Nephron (organoid): ENCODE data around the gene TDP1.
"Not testable (repeated sequence)": the region's sequence is repeated elsewhere in the genome, so short reads cannot be mapped to it uniquely, and the experiment has no call there.

ENCODE experiments used
- H3K27ac Mint-ChIP-seq, 3 experiments: 2 replicates each; pipeline ENCODE4 v1.8.0; 2020; ENCODE audit warnings: mixed read lengths in 3 of 3, mild to moderate bottlenecking in 2 of 3, moderate library complexity in 1 of 3
- H3K27me3 Mint-ChIP-seq: 2 replicates; pipeline ENCODE4 v1.8.0; 2021; ENCODE audit warnings: low read depth, mild to moderate bottlenecking, moderate library complexity, mixed read lengths
- H3K36me3 Mint-ChIP-seq: 2 replicates; pipeline ENCODE4 v1.8.0; 2020; ENCODE audit warnings: low read depth, mixed read lengths
- H3K4me1 Mint-ChIP-seq: 2 replicates; pipeline ENCODE4 v1.8.0; 2020; ENCODE audit warnings: mixed read lengths
- H3K4me3 Mint-ChIP-seq, 3 experiments: 2 replicates each; pipeline ENCODE4 v1.8.0; 2020; ENCODE audit warnings: mild to moderate bottlenecking in 3 of 3, mixed read lengths in 3 of 3, moderate library complexity in 2 of 3
- H3K9me3 Mint-ChIP-seq: 2 replicates; pipeline ENCODE4 v1.8.0; 2020; ENCODE audit warnings: mixed read lengths
- CTCF ChIP-seq, 3 experiments: fragments of 200-600 bp; sonication (generic); IDR thresholded peaks; one replicate each; pipeline ENCODE4 v1.5.0; 2021; ENCODE audit warnings: antibody characterized with exemption in 3 of 3; ENCODE audit not compliant: unreplicated experiment in 3 of 3

The TDP1 gene

DNA sequence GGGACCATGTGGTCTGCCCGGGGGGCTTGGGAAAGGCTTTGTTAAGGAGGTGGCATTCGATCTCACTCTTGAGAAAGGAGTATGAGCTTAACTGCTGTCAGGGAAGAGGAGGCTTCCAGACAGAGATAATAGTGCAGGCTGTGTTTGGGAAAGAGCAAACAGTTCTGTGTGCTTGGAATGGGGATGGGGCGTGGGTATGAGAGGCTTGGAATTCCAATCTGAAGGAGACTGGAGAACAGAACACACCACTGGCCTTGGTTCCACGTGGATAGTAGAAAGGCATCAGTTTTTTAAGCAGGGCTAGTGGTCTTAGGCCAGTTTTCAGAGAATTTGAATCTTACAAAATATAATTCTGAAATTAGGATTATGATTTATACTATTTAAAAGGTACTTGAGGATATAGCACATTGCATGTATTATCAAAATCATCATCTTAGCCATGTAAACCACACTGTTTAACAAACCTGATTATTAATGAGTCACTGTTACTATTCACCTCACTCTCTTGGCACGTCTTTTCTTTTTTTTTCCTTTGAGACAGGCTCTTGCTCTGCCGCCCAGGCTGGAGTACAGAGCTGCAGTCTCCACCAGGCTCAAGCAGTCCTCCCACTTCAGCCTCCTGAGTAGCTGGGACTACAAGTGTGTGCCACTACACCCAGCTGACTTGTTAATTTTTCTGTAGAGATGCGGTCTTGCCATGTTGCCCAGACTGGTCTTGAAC is 67.6 kb downstream of the TDP1 start:
- Mint-ChIP-seq H3K27ac (no peak overlapping the region), H3K4me3 (no peak overlapping the region), H3K4me1 (no peaks in the 10 kb centered on the region), H3K9me3 (no peaks in the 10 kb centered on the region), H3K36me3 (peaks cover 58% of the 10 kb centered on the region), H3K27me3 (no peaks in the 10 kb centered on the region)
- TF ChIP-seq CTCF (IDR thresholded peaks at IDR 0.05; ENCODE audit: unreplicated experiment in 3 of 3): no peak

- no peak overlapping the region for H3K27ac Mint-ChIP-seq
- no peaks in the 10 kb centered on the region for H3K4me1 Mint-ChIP-seq
- H3K27me3 Mint-ChIP-seq: no peaks in the 10 kb centered on the region
- H3K9me3 Mint-ChIP-seq: no peaks in the 10 kb centered on the region
- no peak overlapping the region for H3K4me3 Mint-ChIP-seq
- TF ChIP-seq CTCF (IDR thresholded peaks at IDR 0.05; ENCODE audit: unreplicated experiment in 3 of 3): no peak
- H3K36me3 Mint-ChIP-seq: peaks cover 56% of the 10 kb centered on the region
Measured at GRCh38 chr14:90024910-90025309, 69.2 kb downstream of the TDP1 start.

DNA sequence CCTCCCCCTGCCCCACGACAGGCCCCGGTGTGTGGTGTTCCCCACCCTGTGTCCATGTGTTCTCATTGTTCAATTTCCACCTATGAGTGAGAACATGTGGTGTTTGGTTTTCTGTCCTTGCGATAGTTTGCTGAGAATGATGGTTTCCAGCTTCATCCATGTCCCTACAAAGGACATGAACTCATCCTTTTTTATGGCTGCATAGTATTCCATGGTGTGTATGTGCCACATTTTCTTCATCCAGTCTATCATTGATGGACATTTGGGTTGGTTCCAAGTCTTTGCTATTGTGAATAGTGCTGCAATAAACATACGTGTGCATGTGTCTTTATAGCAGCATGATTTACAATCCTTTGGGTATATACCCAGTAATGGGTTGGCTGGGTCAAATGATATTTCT is 70.9 kb downstream of the TDP1 start:
- not testable (repeated sequence) for H3K27ac Mint-ChIP-seq, H3K4me1 Mint-ChIP-seq, H3K4me3 Mint-ChIP-seq, H3K27me3 Mint-ChIP-seq, H3K9me3 Mint-ChIP-seq
- H3K36me3 Mint-ChIP-seq: peaks cover 58% of the 10 kb centered on the region

DNA sequence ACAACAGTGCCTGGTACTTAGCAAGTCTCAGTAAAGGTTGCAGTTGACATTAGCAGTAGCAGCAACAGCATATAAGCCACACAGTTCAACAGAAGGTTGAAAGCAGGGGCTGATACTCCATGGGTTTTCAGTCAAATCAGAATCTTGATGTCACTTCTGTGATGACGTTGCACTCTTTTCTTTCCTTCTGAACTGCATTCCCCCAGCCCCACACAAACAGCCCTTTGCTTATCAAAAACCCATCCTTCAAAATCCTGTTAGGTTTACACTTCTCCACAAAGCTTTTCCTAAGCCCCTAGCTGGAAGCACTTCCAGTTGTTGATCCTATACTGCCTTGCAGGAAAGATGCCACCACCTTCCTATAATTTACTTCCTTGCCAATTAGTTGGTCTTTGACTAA is 72.1 kb downstream of the TDP1 start:
- no peaks in the 10 kb centered on the region for H3K9me3 Mint-ChIP-seq
- H3K36me3 Mint-ChIP-seq: peaks cover 60% of the 10 kb centered on the region
- H3K27ac Mint-ChIP-seq: no peak overlapping the region
- H3K4me3 Mint-ChIP-seq: no peak overlapping the region
- no peaks in the 10 kb centered on the region for H3K27me3 Mint-ChIP-seq
- no peak for TF ChIP-seq CTCF (IDR thresholded peaks at IDR 0.05; ENCODE audit: unreplicated experiment in 3 of 3)
- H3K4me1 Mint-ChIP-seq: no peaks in the 10 kb centered on the region

DNA sequence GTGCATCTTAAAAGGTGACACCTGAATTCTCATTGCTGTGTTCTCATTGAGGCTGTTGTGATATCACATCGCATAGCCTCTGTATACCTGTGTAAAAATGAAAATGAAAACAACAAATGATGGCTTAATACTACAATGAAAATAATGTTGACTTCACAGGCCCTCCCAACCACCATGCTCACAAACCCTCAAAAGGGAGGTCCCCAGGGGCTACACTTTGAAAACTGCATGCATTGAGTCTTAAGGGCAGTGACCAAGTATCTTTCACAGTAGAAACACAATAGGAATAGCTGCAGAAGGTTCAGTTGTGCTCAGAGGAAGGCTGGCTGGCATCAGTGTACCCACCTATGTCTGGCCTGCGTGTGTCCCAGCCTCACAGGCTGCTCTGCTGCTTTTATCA is 78.4 kb downstream of the TDP1 start:
- H3K36me3 Mint-ChIP-seq: peaks cover 71% of the 10 kb centered on the region
- H3K4me3 Mint-ChIP-seq: no peak overlapping the region
- no peak overlapping the region for H3K27ac Mint-ChIP-seq
- no peaks in the 10 kb centered on the region for H3K4me1 Mint-ChIP-seq
- no peaks in the 10 kb centered on the region for H3K9me3 Mint-ChIP-seq
- no peak for TF ChIP-seq CTCF (IDR thresholded peaks at IDR 0.05; ENCODE audit: unreplicated experiment in 3 of 3)
- no peaks in the 10 kb centered on the region for H3K27me3 Mint-ChIP-seq

- H3K27ac Mint-ChIP-seq: no peak overlapping the region
- no peaks in the 10 kb centered on the region for H3K9me3 Mint-ChIP-seq
- no peaks in the 10 kb centered on the region for H3K27me3 Mint-ChIP-seq
- no peaks in the 10 kb centered on the region for H3K4me1 Mint-ChIP-seq
- peaks cover 75% of the 10 kb centered on the region for H3K36me3 Mint-ChIP-seq
- no peak overlapping the region for H3K4me3 Mint-ChIP-seq
- no peak for TF ChIP-seq CTCF (IDR thresholded peaks at IDR 0.05; ENCODE audit: unreplicated experiment in 3 of 3)
Measured at GRCh38 chr14:90034835-90035525, 79.3 kb downstream of the TDP1 start.
